ENCODE measurements around the gene GPR17.

GPR17 gene

GRCh38 chr2:127630096-127630863, 15.7 kb upstream of the GPR17 start:
- DNase-seq = no peak

GRCh38 chr2:127630864-127631540, 15.0 kb upstream of the GPR17 start:
- no peak for DNase-seq

DNA sequence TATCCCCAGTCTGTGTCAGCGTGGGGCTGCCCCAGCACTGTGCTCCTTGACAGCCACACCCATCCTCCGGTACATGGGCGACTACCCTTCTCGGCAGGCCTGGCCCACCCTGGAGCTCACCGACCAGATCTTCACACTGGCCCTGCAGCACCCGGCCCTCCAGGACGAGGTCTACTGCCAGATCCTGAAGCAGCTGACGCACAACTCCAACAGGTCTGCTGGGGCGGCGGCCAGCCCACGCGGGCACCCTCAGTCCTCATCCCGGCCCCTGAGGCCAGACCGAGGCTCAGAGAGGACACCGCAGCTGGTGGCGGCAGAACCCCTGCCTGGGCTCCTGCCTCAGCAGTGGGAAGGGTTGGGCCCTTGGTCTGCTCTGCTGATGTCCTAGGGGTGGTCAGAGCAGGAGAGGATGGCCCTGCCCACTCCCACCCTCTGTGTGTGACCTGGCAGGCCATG, 14.4 kb upstream of the GPR17 start:
- DNase-seq = no peak

GRCh38 chr2:127631997-127632581, 13.9 kb upstream of the GPR17 start:
- DNase-seq = no peak

GRCh38 chr2:127632592-127633489, 13.1 kb upstream of the GPR17 start:
- no peak for DNase-seq

DNA sequence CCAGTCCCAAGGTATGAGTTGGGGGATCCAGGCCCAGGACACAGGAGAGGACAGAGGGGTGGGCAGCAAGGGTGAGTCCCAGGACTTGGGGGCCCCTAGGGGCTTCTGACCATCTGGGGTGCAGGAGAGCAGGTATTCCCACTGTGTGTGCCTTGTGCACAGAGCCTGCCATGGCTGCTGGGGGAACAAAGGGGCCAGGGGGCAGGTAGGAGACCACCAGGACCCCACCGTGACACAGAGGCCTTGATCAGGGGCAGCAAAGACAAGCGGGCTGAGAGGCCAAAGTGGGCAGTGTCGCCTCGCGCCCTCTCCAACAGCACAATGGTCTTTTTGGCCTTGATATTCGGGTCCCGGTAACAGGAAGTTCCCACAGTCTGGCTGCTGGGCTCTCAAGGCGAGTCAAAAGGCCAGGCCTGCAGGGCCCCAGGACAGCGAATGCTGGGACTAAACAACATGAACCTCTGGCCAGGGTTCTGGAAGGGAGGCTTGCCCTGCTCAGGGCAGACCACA, 12.3 kb upstream of the GPR17 start:
- no peak for DNase-seq

- DNase-seq = no peak
Observed at GRCh38 chr2:127634066-127634617, 11.8 kb upstream of the GPR17 start.

DNA sequence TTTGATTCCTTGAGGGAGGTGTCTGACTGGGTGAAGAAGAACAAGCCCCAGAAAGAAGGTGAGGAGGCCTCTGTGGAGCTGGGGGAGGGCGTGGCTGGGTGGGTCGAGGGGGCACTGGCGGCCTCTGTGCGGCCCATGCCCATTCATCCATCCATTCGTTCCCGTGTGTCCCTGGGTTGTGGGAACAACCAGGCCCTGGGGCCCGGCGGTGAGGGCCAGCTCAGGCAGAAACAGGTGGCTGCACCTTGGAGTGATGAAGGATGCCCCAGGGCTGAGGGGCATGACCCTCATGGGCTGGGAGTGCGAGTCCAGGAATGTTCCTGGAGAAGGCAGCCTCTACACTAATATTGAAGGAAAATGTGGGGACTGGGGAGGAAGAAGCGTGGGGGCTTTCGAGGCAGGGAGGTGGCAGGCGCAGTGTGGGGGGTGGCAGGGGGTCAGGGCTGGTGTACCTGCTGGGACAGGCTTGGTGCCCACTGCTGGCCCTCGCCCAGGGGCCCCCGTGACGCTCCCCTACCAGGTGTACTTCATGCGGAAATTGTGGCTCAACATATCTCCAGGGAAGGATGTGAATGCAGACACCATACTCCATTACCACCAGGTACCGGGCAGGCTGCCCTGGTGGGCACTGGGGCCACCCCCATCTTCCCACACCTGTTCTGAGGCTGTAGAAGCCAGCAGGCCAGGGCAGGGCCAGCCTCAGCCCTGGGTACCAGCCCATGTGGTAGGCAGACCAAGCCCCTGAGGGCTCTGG, 11.2 kb upstream of the GPR17 start:
- DNase-seq = no peak

- DNase-seq = no peak
Observed at GRCh38 chr2:127635380-127636237, 10.3 kb upstream of the GPR17 start.

DNA sequence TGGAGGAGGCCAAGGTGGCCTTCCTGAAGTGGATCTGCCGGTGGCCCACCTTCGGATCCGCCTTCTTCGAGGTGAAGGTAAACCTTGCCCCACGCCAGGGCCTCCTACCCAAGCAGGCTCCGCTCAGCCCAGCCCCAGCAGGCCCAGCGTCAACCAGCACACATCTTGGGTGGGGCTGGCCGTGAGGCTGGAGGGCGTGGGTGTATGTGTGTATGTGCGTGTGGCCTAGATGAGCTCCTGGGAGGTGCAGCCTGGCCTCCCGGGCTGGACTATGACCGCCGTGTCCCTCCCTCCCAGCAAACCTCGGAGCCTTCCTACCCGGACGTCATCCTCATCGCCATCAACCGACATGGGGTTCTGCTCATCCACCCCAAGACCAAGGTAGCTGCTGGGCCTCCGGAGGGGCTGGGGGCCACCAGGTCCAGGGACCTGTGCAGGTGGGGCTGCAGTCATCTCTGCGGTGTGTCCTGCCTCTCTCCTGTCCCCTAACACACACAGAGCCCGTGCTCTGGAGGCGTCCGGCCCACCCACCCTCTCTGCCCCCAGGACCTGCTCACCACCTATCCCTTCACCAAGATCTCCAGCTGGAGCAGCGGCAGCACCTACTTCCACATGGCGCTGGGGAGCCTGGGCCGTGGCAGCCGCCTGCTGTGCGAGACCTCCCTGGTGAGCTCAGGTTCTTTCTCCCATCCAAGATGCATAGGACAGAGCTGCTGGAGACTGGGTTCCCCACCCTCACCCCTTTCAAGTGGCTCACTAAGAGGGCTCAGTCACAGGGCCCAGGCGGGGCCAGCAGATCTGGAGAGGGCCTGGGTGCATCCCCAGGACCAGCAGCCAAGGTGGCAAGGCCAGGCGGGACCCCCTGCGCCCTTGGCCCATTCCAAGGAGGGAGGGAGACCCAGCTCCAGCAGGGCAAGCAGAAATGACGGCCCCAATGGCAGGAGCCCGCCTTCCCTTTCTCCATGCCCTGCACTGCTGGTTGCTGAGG, 9.4 kb upstream of the GPR17 start:
- no peak for DNase-seq

GRCh38 chr2:127637236-127637630, 8.7 kb upstream of the GPR17 start:
- DNase-seq = no peak

DNA sequence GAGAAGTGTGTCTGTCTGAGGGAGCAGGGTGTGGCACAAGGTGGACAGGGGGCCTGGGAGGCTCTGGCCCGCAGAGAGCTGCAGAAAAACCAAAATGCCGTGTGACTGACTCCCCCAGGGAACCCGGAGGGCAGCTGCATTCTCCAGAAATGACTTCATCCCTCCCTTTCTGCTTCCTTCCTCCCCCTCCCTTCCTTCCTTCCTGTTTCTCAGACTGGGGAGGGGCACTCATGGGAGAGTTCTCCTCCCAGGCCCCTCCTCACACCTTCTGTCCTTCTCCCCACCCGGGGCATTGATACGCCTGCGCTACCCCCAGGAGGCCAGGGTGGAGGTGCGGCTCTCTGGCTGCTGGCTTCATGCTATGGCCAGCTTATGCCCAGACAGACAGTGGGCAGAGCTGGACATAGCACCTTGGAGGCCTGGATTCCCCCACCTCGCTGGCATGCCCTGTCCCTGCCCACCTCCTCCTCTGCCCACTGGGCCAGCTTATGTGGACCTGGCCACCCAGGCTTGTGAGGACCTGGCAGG, 8.2 kb upstream of the GPR17 start:
- DNase-seq = no peak

DNA sequence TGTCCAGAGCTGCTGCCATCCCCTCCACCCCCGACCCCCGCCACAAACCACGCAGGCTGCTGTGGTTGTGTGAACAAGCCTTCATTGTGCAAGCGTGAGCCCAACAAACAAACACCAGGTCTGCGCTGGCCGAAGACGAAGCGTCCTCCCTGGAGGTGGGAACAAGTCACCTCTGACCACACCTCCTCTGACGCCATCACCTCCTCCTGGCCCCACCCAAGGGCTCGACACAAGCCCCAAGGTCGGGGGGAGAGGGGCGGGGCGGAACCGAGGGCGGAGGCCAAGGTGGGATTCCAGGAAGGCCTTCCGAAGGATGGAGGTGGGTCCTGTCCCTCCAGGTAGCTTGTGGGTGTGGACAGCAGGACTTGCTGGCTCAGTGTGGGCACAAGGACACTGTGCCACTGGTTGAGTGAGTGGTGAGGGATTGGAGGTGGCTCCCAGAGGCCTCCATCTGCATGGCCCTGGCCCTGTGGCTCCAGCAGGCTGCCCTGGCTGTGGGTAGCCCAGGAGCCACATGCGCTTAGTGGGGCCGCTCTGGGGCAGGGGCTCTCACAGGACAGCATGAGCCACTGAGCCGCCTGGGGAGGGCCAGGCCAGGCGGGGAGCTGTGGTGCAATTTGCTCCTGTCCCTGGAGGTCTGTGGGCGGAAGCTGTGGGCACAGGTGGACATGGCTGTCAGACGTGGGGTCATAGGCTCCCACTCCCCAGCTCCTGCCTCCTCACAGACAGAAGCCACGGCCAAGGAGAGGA, 7.4 kb upstream of the GPR17 start:
- DNase-seq = no peak

DNA sequence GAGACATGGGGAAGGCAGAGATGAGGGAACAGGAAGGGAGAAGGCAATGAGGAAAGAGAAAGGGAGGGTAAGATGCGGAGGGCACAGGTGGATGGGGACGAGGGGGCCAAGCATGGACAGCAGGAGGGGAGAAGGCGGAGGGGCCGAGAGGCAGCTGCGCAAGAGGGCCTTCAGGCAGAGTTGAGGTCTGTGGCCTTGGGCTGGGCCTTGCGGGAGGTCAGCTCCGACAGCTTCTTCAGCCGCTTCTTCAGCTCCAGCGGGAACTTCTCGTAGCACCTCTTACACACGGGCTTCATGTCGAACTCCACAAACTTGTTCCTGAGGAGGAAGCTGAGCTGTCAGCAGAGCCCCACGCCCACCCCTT, 6.9 kb upstream of the GPR17 start:
- DNase-seq = no peak

DNA sequence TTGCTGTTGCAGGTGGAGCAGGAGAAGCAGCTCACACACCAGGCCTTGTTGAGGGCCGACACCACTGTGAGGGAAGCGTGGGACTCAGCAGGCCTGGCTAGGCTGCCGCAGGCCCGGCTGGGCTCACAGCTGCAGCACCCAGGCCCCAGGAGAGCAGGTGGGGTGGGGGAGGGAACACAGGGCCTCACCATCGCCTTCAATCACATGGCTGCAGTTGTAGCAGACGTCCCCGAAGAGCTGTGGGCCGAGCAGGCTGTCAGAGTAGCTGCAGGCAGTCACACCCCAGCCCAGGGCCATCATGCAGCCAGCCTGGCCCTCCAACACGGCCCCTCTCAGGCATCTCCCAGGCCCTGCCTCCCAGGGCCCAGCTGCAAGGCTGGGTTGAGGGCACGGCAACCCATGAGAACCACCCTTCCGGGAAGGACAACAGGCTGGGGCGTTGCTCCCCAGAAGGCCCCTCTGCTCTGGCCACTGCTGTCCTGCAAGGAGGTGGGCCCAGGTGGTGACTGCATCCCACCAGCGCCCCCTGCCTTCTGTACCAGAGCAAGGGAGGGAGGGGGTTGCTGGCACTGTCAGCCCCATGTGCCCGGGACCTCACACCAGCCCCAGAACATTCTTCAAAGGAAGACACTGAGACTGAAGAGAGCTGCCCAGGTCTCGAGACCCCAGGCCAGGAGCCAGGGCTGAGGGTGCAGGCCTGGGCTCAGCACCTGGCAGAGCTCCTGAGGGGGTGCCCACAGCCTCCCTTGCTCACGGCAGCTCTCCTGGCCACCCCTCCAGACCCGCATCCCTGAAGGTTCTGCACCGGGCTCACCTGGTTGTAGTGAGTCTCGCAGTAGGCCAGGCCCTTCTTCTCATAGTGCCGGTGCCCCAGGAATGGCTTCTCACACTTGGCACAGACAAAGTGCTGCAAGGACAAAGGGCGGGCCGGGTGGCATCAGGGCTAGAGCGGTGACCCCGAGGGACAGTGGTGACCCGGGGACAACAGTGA, 5.6 kb upstream of the GPR17 start:
- DNase-seq = no peak

GRCh38 chr2:127641133-127641532, 4.8 kb upstream of the GPR17 start:
- DNase-seq = no peak

Measured in C1 segment of cervical spinal cord (tissue), 14 donors.